Natural killer cell (primary cell): Measurements from ENCODE around the gene RALY. TPM values are rescaled to one million over a fixed set of nuclear protein-coding genes. Genes with fewer than 3 reads are reported as not detected.

Experiments used
- ATAC-seq, 3 donors: fragments of 150-1000 bp in 2 of 3; fragments of 200-7000 bp in 1 of 3; cut with Tn5 transposase; 1 replicate in 1 of 3; 2 replicates in 2 of 3; pipeline ENCODE4 v1.10.0; 2021; ENCODE audit warnings: mild to moderate bottlenecking in 2 of 3, moderate library complexity in 2 of 3
- DNase-seq, 2 donors: peaks; one replicate each; pipeline versions ENCODE4 v3.0.0 to v3.0.0-alpha.2; 2013 to 2021; ENCODE audit warnings: mixed read lengths in 1 of 2
- H3K27ac ChIP-seq: one replicate; pipeline ENCODE4 v1.5.1; 2013; ENCODE audit warnings: mild to moderate bottlenecking, low read length
- H3K27me3 ChIP-seq: one replicate; pipeline ENCODE4 v1.6.1; 2013; ENCODE audit warnings: low read length; ENCODE audit not compliant: control insufficient read depth, insufficient read depth
- H3K36me3 ChIP-seq: one replicate; pipeline ENCODE4 v1.6.1; 2013; ENCODE audit warnings: low read length; ENCODE audit not compliant: control insufficient read depth, insufficient read depth
- H3K4me1 ChIP-seq: one replicate; pipeline ENCODE4 v1.6.1; 2013; ENCODE audit warnings: low read length; ENCODE audit not compliant: control insufficient read depth, insufficient read depth
- H3K4me3 ChIP-seq: one replicate; pipeline ENCODE4 v1.5.1; 2013; ENCODE audit warnings: low read length
- H3K9me3 ChIP-seq: one replicate; pipeline ENCODE4 v1.6.1; 2013; ENCODE audit warnings: low read length; ENCODE audit not compliant: control insufficient read depth, insufficient read depth
- H3K27ac Mint-ChIP-seq, 2 donors: one replicate each; pipeline ENCODE4 v1.8.0; 2022; ENCODE audit warnings: mild to moderate bottlenecking in 2 of 2, mixed read lengths in 2 of 2, moderate library complexity in 1 of 2
- H3K27me3 Mint-ChIP-seq, 2 donors: one replicate each; pipeline ENCODE4 v1.8.0; 2022; ENCODE audit warnings: low read depth in 2 of 2, mixed read lengths in 2 of 2
- H3K36me3 Mint-ChIP-seq: one replicate; pipeline ENCODE4 v1.8.0; 2022; ENCODE audit warnings: mixed read lengths
- H3K4me1 Mint-ChIP-seq, 2 donors: one replicate each; pipeline ENCODE4 v1.8.0; 2022; ENCODE audit warnings: mixed read lengths in 2 of 2
- H3K4me3 Mint-ChIP-seq: one replicate; pipeline ENCODE4 v1.8.0; 2022; ENCODE audit warnings: mild to moderate bottlenecking, moderate library complexity, mixed read lengths
- H3K9me3 Mint-ChIP-seq, 2 donors: one replicate each; pipeline ENCODE4 v1.8.0; 2022; ENCODE audit warnings: mixed read lengths in 2 of 2
- CTCF ChIP-seq: fragments of 200-600 bp; IDR thresholded peaks from one replicate; pipeline ENCODE4 v1.8.0; 2022; ENCODE audit warnings: antibody characterized with exemption
- WGBS: methylation state at CpG from one replicate; pipeline ENCODE4 v1.1.7; 2013; ENCODE audit warnings: missing lambda C conversion rate; ENCODE audit not compliant: insufficient coverage; 5-methylcytosine and 5-hydroxymethylcytosine counted together
- intact Hi-C: fragments of 100-400 bp; cut with micrococcal nuclease; formaldehyde crosslinking; loops from one replicate; pipeline ENCODE4 v1.14.2; 2022
- total RNA-seq, 4 donors: library from RNA; stranded (reverse); fragments of 120-200 nt in 1 of 4; gene quantifications; one replicate each; pipeline versions ENCODE4 v1.2.3 to v1.2.4, GENCODE V29; 2013 to 2022

The RALY gene
- total RNA-seq, 3 donors from 2014 or later (not counting 1 experiment from before 2014, with no cell fraction given) = 194 to 204 (median 198) TPM

DNA sequence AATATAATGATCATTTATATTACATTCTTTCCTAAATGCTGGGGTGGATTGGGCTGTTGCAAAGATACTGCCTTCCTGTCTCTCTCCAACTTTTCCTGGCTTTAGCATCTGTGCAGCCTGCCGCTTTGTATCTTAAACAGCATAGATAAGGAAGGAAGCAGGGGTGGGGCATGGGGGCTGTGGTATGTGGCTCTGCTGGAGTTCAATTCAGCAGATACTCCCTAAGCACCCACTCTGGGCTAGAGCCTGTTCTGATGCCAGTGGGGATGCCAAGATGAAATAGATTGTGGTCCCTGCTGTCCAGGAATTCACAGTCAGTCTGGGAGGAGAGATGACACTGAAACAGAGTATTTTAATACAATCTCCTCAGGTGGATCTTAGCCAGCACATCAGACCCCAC lies 61.6 kb downstream of the RALY start:
- peaks cover under 1% of the 10 kb centered on the region for H3K36me3 ChIP-seq
- Mint-ChIP-seq H3K4me3 (peak overlapping the region; percentile 32), H3K9me3 (no peaks in the 10 kb centered on the region), H3K4me1 (peaks cover 89 to 91% of the 10 kb centered on the region in 2 donors), H3K27ac (peak overlapping the region; percentile 56 to 57), H3K36me3 (no peaks in the 10 kb centered on the region), H3K27me3 (no peaks in the 10 kb centered on the region)
- WGBS = 40% methylated on average over 1 of the region's 1 CpG
- H3K4me3 ChIP-seq = no peak overlapping the region
- H3K27ac ChIP-seq = no peak overlapping the region
- ATAC-seq (no peak), DNase-seq (no peak)
- intact Hi-C loops = no loop called here
- H3K27me3 ChIP-seq = no peaks in the 10 kb centered on the region
- no peak for TF ChIP-seq CTCF
- no peaks in the 10 kb centered on the region for H3K9me3 ChIP-seq
- H3K4me1 ChIP-seq = peaks cover 18% of the 10 kb centered on the region

GRCh38 chr20:34058831-34059230 lies 65.1 kb downstream of the RALY start:
- intact Hi-C loops = no loop called here
- Mint-ChIP-seq H3K27me3 (no peaks in the 10 kb centered on the region), H3K27ac (peak overlapping the region; percentile 78 to 81), H3K4me3 (no peak overlapping the region), H3K36me3 (no peaks in the 10 kb centered on the region), H3K9me3 (no peaks in the 10 kb centered on the region), H3K4me1 (peaks cover 94 to 96% of the 10 kb centered on the region in 2 donors)
- peaks cover 14% of the 10 kb centered on the region for H3K4me1 ChIP-seq
- no peak overlapping the region for H3K27ac ChIP-seq
- TF ChIP-seq CTCF = no peak
- no peak overlapping the region for H3K4me3 ChIP-seq
- no peaks in the 10 kb centered on the region for H3K9me3 ChIP-seq
- no peaks in the 10 kb centered on the region for H3K27me3 ChIP-seq
- DNase-seq (peak in 1 of 2 donors; percentile 69), ATAC-seq (peak; percentile 82 to 87 (median 83))
- 21% methylated on average over 1 of the region's 1 CpG for WGBS
- H3K36me3 ChIP-seq = peaks cover 5% of the 10 kb centered on the region

DNA sequence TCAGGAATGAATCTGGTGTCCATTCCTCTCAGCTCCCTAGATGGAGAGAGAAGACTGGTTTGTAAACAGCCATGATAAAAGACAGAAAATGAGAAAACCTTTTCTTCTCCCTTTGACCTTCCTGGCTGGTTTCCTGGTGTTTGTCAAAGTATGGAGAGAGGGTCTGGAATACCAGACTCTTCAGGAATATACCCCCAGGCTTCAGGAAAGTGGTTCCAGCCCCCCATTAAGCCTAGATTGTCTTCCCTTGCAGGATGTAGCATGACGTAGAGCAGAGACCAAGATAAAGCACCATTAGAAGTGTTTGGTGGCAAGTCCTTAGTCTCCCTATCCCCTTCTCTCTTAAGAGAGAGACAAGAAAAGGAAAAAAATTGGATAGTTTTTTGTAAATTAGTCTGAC lies 67.3 kb downstream of the RALY start:
- no peaks in the 10 kb centered on the region for H3K27me3 Mint-ChIP-seq
- peaks cover 91 to 95% of the 10 kb centered on the region in 2 donors for H3K4me1 Mint-ChIP-seq
- Histone ChIP-seq H3K27me3 (no peaks in the 10 kb centered on the region), H3K36me3 (peaks cover 6% of the 10 kb centered on the region), H3K4me1 (peaks cover 7% of the 10 kb centered on the region), H3K27ac (no peak overlapping the region), H3K4me3 (no peak overlapping the region), H3K9me3 (no peaks in the 10 kb centered on the region)
- intact Hi-C loops = no loop called here
- TF ChIP-seq CTCF = no peak
- DNase-seq = no peak
- no peaks in the 10 kb centered on the region for H3K36me3 Mint-ChIP-seq
- H3K4me3 Mint-ChIP-seq = no peak overlapping the region
- no peak for ATAC-seq
- no peaks in the 10 kb centered on the region for H3K9me3 Mint-ChIP-seq
- H3K27ac Mint-ChIP-seq = peak overlapping the region; percentile 66 to 81
- WGBS = no CpG with 5 or more reads among the region's 1 CpG

- intact Hi-C loops = no loop called here
- Mint-ChIP-seq H3K27me3 (no peaks in the 10 kb centered on the region), H3K4me1 (peaks cover 84 to 88% of the 10 kb centered on the region in 2 donors), H3K9me3 (no peaks in the 10 kb centered on the region), H3K27ac (peak overlapping the region; percentile 66 to 81), H3K4me3 (no peak overlapping the region), H3K36me3 (no peaks in the 10 kb centered on the region)
- peaks cover 7% of the 10 kb centered on the region for H3K4me1 ChIP-seq
- DNase-seq (no peak), ATAC-seq (no peak)
- H3K36me3 ChIP-seq = peaks cover 6% of the 10 kb centered on the region
- no peaks in the 10 kb centered on the region for H3K9me3 ChIP-seq
- no peak overlapping the region for H3K27ac ChIP-seq
- no peak overlapping the region for H3K4me3 ChIP-seq
- H3K27me3 ChIP-seq = no peaks in the 10 kb centered on the region
- no peak for TF ChIP-seq CTCF
These were observed 68.0 kb downstream of the RALY start for GRCh38 chr20:34061695-34062094.
